Measurements from ENCODE around the gene SPATC1L.

GRCh38 chr21:46181953-46182547 is 2.2 kb downstream of the SPATC1L start:
- TF ChIP-seq SUZ12 (IDR thresholded peaks at IDR 0.05; ENCODE audit: extremely low read depth, insufficient read depth, insufficient read length), result no peak
- TF ChIP-seq ZNF274 (IDR thresholded peaks at IDR 0.05; ENCODE audit: low read depth, low read length), result no peak
